OCI-LY3 (cell line): ENCODE results near the gene BRINP2.

Experiments
- EZH2phosphoT487 ChIP-seq: fragments of 200-600 bp; shearing (Covaris generic); IDR thresholded peaks from 2 replicates; pipeline ENCODE4 v1.6.1; 2018; ENCODE audit warnings: antibody characterized with exemption, mixed run types, low read depth
- TF ChIP-seq, protein P1 (sequence below): fragments of 200-600, 300-600 bp; sonication (generic); IDR thresholded peaks from 2 replicates; pipeline ENCODE4 v1.5.1; 2014; ENCODE audit warnings: antibody characterized with exemption, low read length, low read depth

DNA sequence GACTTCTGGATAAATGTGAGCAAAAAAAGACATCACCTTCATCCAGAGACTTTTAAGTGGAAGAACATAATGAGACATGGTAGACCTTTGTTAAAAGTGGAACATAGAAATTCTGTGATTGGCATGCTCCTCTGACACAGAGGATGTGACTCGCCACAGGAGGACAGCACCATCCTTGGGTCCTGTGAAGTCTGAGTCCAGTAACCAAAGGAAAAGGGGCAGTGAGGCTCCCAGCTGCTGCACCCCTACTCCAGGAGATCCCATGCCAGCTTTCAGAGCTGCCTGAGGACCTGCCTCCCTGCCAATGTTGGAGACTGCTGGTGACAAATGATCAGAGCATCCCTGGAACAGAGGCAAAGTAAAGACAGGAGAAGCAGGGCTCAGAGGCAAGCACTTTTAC is 136.2 kb downstream of the BRINP2 start:
- TF ChIP-seq, protein P1, sequence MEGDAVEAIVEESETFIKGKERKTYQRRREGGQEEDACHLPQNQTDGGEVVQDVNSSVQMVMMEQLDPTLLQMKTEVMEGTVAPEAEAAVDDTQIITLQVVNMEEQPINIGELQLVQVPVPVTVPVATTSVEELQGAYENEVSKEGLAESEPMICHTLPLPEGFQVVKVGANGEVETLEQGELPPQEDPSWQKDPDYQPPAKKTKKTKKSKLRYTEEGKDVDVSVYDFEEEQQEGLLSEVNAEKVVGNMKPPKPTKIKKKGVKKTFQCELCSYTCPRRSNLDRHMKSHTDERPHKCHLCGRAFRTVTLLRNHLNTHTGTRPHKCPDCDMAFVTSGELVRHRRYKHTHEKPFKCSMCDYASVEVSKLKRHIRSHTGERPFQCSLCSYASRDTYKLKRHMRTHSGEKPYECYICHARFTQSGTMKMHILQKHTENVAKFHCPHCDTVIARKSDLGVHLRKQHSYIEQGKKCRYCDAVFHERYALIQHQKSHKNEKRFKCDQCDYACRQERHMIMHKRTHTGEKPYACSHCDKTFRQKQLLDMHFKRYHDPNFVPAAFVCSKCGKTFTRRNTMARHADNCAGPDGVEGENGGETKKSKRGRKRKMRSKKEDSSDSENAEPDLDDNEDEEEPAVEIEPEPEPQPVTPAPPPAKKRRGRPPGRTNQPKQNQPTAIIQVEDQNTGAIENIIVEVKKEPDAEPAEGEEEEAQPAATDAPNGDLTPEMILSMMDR: no peak
- TF ChIP-seq EZH2phosphoT487: no peak
